ENCODE data around the gene TTN. TPM values are rescaled to one million over a fixed set of nuclear protein-coding genes. Genes with fewer than 3 reads are reported as not detected.

TTN gene
- total and polyA plus RNA-seq, 2 experiments from 2014 or later, result 12.5 to 15.7 TPM

DNA sequence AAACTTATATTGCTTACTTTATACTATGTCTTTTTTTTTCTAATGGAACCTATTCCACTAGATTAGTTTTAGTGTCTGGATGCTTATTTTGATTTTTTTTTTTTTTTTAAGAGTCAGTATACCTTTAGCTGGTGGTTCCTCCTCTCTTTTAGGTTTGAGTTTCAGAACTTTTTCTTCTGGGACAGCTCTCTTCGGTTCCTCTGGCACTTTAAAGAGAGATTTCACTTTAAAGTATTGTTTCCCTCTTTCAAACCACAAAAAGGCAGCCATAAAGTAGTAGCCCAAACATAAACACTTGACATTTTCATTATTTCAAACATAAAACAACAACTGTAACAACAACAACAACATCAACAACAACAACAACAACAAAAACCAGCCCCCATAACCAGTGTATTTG is 123.3 kb downstream of the TTN start:
- Histone ChIP-seq H3K4me3 (no peak overlapping the region), H2AFZ (no peak overlapping the region), H4K20me1 (replicated peaks; ENCODE audit: insufficient read depth) (no peaks in the 10 kb centered on the region), H3K79me2 (replicated peaks; ENCODE audit: insufficient read depth) (no peaks in the 10 kb centered on the region), H3K4me1 (ENCODE audit: insufficient read depth) (no peaks in the 10 kb centered on the region), H3K27me3 (ENCODE audit: insufficient read depth) (no peaks in the 10 kb centered on the region), H3K27ac (ENCODE audit: low read depth) (no peak overlapping the region), H3K9me2 (ENCODE audit: insufficient read depth) (no peaks in the 10 kb centered on the region), H3K4me2 (no peak overlapping the region), H3F3A (replicated peaks; ENCODE audit: low read depth) (no peaks in the 10 kb centered on the region), H3K36me3 (ENCODE audit: insufficient read depth) (peaks cover 3% of the 10 kb centered on the region; the same call in 1 of the 2 replicates)
- H3K36me3 Mint-ChIP-seq (ENCODE audit: low read depth), result no peaks in the 10 kb centered on the region
- no peak for DNase-seq (ENCODE audit: low spot score)
- no peak overlapping the region for H3K27ac Mint-ChIP-seq
- no peak for ATAC-seq
- no peak overlapping the region for H3K4me3 Mint-ChIP-seq
- H3K4me1 Mint-ChIP-seq, result no peaks in the 10 kb centered on the region; the same call in 1 of the 3 replicates
- H3K9me3 Mint-ChIP-seq, result no peaks in the 10 kb centered on the region
- TF ChIP-seq CREB1 (CRISPR knock-in tag; IDR thresholded peaks at IDR 0.05; ENCODE audit: low read depth), result no peak
- no peaks in the 10 kb centered on the region for H3K27me3 Mint-ChIP-seq (ENCODE audit: insufficient read depth, low read depth, poor library complexity)

DNA sequence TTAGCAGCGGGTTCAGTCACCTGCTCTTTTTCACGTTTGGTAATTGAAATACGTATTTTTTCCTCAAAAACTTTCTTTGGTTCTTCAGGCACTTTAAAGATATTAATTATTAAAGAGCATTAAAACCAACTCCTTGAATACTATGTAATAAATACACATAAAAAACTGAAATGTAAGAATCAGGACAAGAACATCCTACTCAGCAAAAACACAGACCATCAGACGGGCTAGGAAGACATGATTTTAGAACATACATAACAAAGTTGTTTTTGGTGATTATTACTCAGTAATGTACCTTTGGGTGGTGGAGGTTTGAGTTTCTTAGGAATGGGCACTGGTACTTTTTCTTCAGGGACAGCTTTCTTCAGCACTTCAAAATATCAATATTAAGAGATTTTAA is 126.1 kb downstream of the TTN start:
- H3K27me3 ChIP-seq (ENCODE audit: insufficient read depth), result no peaks in the 10 kb centered on the region
- H4K20me1 ChIP-seq (replicated peaks; ENCODE audit: insufficient read depth), result no peaks in the 10 kb centered on the region
- DNase-seq (ENCODE audit: low spot score) (no peak), ATAC-seq (no peak)
- no peaks in the 10 kb centered on the region for H3K79me2 ChIP-seq (replicated peaks; ENCODE audit: insufficient read depth)
- Mint-ChIP-seq H3K4me3 (no peak overlapping the region), H3K4me1 (no peaks in the 10 kb centered on the region; the same call in 2 of the 3 replicates), H3K36me3 (ENCODE audit: low read depth) (no peaks in the 10 kb centered on the region), H3K27me3 (ENCODE audit: insufficient read depth, low read depth, poor library complexity) (no peaks in the 10 kb centered on the region), H3K27ac (no peak overlapping the region), H3K9me3 (no peaks in the 10 kb centered on the region)
- H3K36me3 ChIP-seq (ENCODE audit: insufficient read depth), result no peaks in the 10 kb centered on the region
- H3K4me3 ChIP-seq, result no peak overlapping the region
- H3K27ac ChIP-seq (ENCODE audit: low read depth), result no peak overlapping the region
- no peaks in the 10 kb centered on the region for H3K9me2 ChIP-seq (ENCODE audit: insufficient read depth)
- H3K4me1 ChIP-seq (ENCODE audit: insufficient read depth), result no peaks in the 10 kb centered on the region
- H2AFZ ChIP-seq, result no peak overlapping the region
- H3F3A ChIP-seq (replicated peaks; ENCODE audit: low read depth), result no peaks in the 10 kb centered on the region
- H3K4me2 ChIP-seq, result no peak overlapping the region
- TF ChIP-seq EZH2 (IDR thresholded peaks at IDR 0.05; ENCODE audit: low read depth, unreplicated experiment), result no peak
- TF ChIP-seq POLR2AphosphoS5 (IDR thresholded peaks at IDR 0.05; ENCODE audit: low read depth), result no peak
- no peak for TF ChIP-seq CREB1 (CRISPR knock-in tag; IDR thresholded peaks at IDR 0.05; ENCODE audit: low read depth)
- TF ChIP-seq STAT1 (IDR thresholded peaks at IDR 0.05; ENCODE audit: unreplicated experiment), result no peak
- TF ChIP-seq, protein P1, sequence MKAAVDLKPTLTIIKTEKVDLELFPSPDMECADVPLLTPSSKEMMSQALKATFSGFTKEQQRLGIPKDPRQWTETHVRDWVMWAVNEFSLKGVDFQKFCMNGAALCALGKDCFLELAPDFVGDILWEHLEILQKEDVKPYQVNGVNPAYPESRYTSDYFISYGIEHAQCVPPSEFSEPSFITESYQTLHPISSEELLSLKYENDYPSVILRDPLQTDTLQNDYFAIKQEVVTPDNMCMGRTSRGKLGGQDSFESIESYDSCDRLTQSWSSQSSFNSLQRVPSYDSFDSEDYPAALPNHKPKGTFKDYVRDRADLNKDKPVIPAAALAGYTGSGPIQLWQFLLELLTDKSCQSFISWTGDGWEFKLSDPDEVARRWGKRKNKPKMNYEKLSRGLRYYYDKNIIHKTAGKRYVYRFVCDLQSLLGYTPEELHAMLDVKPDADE (IDR thresholded peaks at IDR 0.05), result no peak
- no peak for TF ChIP-seq NANOG (IDR thresholded peaks at IDR 0.05; ENCODE audit: borderline replicate concordance)
- no peak for TF ChIP-seq ZNF331 (CRISPR knock-in tag; IDR thresholded peaks at IDR 0.05; ENCODE audit: low read depth)
- TF ChIP-seq ZNF114 (CRISPR knock-in tag; IDR thresholded peaks at IDR 0.05), result no peak
- TF ChIP-seq ZNF462 (CRISPR knock-in tag; IDR thresholded peaks at IDR 0.05), result no peak
- no peak for TF ChIP-seq EZH2phosphoT487 (IDR thresholded peaks at IDR 0.05; ENCODE audit: unreplicated experiment)
- TF ChIP-seq, protein P2, sequence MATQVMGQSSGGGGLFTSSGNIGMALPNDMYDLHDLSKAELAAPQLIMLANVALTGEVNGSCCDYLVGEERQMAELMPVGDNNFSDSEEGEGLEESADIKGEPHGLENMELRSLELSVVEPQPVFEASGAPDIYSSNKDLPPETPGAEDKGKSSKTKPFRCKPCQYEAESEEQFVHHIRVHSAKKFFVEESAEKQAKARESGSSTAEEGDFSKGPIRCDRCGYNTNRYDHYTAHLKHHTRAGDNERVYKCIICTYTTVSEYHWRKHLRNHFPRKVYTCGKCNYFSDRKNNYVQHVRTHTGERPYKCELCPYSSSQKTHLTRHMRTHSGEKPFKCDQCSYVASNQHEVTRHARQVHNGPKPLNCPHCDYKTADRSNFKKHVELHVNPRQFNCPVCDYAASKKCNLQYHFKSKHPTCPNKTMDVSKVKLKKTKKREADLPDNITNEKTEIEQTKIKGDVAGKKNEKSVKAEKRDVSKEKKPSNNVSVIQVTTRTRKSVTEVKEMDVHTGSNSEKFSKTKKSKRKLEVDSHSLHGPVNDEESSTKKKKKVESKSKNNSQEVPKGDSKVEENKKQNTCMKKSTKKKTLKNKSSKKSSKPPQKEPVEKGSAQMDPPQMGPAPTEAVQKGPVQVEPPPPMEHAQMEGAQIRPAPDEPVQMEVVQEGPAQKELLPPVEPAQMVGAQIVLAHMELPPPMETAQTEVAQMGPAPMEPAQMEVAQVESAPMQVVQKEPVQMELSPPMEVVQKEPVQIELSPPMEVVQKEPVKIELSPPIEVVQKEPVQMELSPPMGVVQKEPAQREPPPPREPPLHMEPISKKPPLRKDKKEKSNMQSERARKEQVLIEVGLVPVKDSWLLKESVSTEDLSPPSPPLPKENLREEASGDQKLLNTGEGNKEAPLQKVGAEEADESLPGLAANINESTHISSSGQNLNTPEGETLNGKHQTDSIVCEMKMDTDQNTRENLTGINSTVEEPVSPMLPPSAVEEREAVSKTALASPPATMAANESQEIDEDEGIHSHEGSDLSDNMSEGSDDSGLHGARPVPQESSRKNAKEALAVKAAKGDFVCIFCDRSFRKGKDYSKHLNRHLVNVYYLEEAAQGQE (IDR thresholded peaks at IDR 0.05; ENCODE audit: unreplicated experiment), result no peak
